ENCODE measurements around the gene LGR6. TPM values are rescaled to one million over a fixed set of nuclear protein-coding genes. Genes with fewer than 3 reads are reported as not detected.

LGR6 gene
- total and polyA plus RNA-seq, 2 experiments from 2014 or later, result 0.80 to 1.5 TPM

DNA sequence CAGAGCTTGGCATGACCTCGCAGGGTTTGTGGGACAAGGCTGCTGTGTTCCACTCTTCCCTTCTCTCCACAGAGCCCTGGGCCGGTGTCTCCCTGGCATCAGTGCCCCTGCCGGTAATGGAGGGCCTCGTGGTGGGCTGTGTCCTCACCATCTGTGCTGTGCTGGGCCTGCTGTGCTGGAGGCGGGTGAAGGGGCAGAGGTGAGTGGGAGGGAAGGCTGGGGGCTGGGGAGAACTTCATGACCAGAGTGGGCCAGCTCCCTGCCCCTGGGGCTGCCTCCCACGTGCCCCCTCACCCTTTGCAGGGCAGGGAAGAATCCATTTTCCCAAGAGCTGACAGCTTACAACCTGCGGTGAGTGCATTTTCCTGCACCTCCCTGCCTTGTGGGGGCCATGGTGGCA, 12.0 kb upstream of the LGR6 start:
- no peaks in the 10 kb centered on the region for H3K9me3 ChIP-seq (ENCODE audit: low read depth)
- TF ChIP-seq EZH2 (IDR thresholded peaks at IDR 0.05; ENCODE audit: borderline replicate concordance), result no peak
- TF ChIP-seq EZH2phosphoT487 (IDR thresholded peaks at IDR 0.05; ENCODE audit: low read depth, severe bottlenecking, unreplicated experiment), result no peak
- TF ChIP-seq, protein P1, sequence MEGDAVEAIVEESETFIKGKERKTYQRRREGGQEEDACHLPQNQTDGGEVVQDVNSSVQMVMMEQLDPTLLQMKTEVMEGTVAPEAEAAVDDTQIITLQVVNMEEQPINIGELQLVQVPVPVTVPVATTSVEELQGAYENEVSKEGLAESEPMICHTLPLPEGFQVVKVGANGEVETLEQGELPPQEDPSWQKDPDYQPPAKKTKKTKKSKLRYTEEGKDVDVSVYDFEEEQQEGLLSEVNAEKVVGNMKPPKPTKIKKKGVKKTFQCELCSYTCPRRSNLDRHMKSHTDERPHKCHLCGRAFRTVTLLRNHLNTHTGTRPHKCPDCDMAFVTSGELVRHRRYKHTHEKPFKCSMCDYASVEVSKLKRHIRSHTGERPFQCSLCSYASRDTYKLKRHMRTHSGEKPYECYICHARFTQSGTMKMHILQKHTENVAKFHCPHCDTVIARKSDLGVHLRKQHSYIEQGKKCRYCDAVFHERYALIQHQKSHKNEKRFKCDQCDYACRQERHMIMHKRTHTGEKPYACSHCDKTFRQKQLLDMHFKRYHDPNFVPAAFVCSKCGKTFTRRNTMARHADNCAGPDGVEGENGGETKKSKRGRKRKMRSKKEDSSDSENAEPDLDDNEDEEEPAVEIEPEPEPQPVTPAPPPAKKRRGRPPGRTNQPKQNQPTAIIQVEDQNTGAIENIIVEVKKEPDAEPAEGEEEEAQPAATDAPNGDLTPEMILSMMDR (IDR thresholded peaks at IDR 0.05; ENCODE audit: poor library complexity), result no peak
- no peak overlapping the region for H2AFZ ChIP-seq
- H3K36me3 ChIP-seq (replicated peaks; ENCODE audit: insufficient read depth, low read depth), result no peaks in the 10 kb centered on the region
- H3K4me1 ChIP-seq (ENCODE audit: insufficient read depth), result no peaks in the 10 kb centered on the region
- no peak overlapping the region for H3K27ac ChIP-seq
- H3K79me2 ChIP-seq, result no peaks in the 10 kb centered on the region
- 93% methylated on average over 5 of the region's 7 CpGs for WGBS (ENCODE audit: low lambda C conversion rate, missing lambda C conversion rate)
- no peaks in the 10 kb centered on the region for H3K9me2 ChIP-seq (replicated peaks; ENCODE audit: insufficient read depth)
- no peak overlapping the region for H3K4me2 ChIP-seq
- no peaks in the 10 kb centered on the region for H3K27me3 ChIP-seq
- H3K4me3 ChIP-seq, result no peak overlapping the region
- H4K20me1 ChIP-seq (ENCODE audit: insufficient read depth, poor library complexity, severe bottlenecking), result no peaks in the 10 kb centered on the region
- no peak for DNase-seq (ENCODE audit: low spot score)

DNA sequence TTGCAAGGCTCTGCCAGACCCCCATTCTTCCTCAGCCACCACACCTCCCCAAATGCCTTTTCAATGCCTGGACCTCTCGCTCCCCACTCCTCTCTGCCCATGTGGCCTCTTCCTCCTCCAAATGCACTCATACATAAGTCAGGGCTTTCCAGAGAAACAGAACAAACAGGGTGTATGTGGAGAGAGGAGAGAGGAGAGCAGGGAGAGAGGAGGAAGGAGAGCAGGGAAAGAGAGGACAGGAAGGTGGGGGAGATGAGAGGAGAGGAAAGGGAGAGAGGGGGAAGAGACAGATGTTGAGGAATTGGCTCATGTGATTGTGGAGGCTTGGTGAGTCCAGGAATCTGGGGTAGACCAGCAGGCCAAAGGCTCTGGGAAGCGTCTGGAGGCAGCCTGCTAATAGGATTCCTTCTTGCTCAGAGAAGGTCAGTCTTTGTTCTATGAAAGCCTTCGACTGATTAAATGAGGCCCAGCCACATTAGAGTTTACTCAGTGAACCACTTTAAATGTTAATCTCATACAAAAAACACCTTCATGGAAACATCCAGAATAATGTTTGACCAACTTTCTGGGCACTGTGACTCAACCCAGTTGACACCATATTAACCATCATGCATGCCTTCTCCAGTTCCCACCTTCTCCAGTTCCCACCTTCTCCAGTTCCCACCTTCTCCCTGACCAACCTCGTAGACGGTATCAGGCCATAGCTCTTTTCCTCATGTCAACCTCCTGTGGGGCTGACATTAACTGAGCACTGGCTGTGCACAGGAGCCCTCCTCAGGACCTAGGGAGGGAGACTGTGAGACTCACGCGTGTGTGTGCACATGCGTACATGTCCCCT, 11.3 kb upstream of the LGR6 start:
- Histone ChIP-seq H3K36me3 (replicated peaks; ENCODE audit: insufficient read depth, low read depth) (no peaks in the 10 kb centered on the region), H3K4me3 (no peak overlapping the region), H4K20me1 (ENCODE audit: insufficient read depth, poor library complexity, severe bottlenecking) (no peaks in the 10 kb centered on the region), H2AFZ (no peak overlapping the region), H3K4me2 (no peak overlapping the region), H3K4me1 (ENCODE audit: insufficient read depth) (no peaks in the 10 kb centered on the region), H3K9me2 (replicated peaks; ENCODE audit: insufficient read depth) (no peaks in the 10 kb centered on the region), H3K27me3 (no peaks in the 10 kb centered on the region), H3K27ac (no peak overlapping the region), H3K9me3 (ENCODE audit: low read depth) (no peaks in the 10 kb centered on the region), H3K79me2 (no peaks in the 10 kb centered on the region)
- WGBS (ENCODE audit: low lambda C conversion rate, missing lambda C conversion rate), result 87% methylated on average over 8 of the region's 8 CpGs
- TF ChIP-seq, protein P1 (IDR thresholded peaks at IDR 0.05; ENCODE audit: poor library complexity), result no peak
- TF ChIP-seq EZH2 (IDR thresholded peaks at IDR 0.05; ENCODE audit: borderline replicate concordance) (no peak), EZH2phosphoT487 (IDR thresholded peaks at IDR 0.05; ENCODE audit: low read depth, severe bottlenecking, unreplicated experiment) (no peak)
- DNase-seq (ENCODE audit: low spot score), result no peak

DNA sequence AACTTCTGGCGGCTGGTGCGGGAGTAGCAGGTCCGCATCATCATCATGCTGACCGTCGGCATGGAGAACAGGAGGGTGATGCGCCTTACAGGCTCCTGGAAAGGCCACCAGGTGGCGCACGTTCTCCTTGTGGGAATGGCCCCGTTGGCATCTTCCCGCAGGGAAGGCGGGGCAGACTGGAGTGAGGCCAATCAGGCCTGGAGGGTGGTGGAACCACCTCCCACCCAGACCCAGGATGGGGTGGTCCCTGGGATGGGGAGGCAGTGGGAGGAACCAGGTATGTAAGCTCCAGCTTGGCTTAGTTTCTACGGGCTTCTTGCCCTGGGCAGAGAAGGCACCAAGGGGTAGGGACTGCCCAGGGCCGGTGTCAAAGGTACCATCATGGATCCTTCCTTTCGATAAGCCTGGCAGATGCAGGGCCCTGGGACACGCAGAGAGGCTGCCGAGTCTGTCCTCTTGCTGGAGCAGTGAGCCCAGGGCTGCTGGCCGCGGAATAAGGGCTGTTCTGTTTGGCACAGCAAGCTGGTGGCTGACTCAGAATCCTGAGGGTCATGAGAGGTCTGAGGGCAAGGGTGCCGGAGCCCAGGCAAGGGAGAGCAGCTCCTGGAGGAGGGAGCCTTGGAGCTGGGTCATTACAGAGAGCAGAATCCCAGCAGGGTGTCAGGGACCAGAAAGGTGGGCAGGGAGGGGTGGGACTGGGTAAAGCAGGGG, 8.7 kb upstream of the LGR6 start:
- H3K27me3 ChIP-seq, result no peaks in the 10 kb centered on the region
- H4K20me1 ChIP-seq (ENCODE audit: insufficient read depth, poor library complexity, severe bottlenecking), result no peaks in the 10 kb centered on the region
- no peaks in the 10 kb centered on the region for H3K79me2 ChIP-seq
- H3K9me2 ChIP-seq (replicated peaks; ENCODE audit: insufficient read depth), result no peaks in the 10 kb centered on the region
- H3K4me3 ChIP-seq, result no peak overlapping the region
- no peaks in the 10 kb centered on the region for H3K9me3 ChIP-seq (ENCODE audit: low read depth)
- H3K4me1 ChIP-seq (ENCODE audit: insufficient read depth), result peaks cover 9% of the 10 kb centered on the region
- H3K4me2 ChIP-seq, result no peak overlapping the region
- 20% methylated on average over 19 of the region's 19 CpGs for WGBS (ENCODE audit: low lambda C conversion rate, missing lambda C conversion rate)
- H3K36me3 ChIP-seq (replicated peaks; ENCODE audit: insufficient read depth, low read depth), result no peaks in the 10 kb centered on the region
- no peak overlapping the region for H2AFZ ChIP-seq
- TF ChIP-seq EZH2phosphoT487 (IDR thresholded peaks at IDR 0.05; ENCODE audit: low read depth, severe bottlenecking, unreplicated experiment), result no peak
- TF ChIP-seq, protein P1 (IDR thresholded peaks at IDR 0.05; ENCODE audit: poor library complexity), result peak; percentile 89
- no peak for TF ChIP-seq EZH2 (IDR thresholded peaks at IDR 0.05; ENCODE audit: borderline replicate concordance)
- H3K27ac ChIP-seq, result no peak overlapping the region
- DNase-seq (ENCODE audit: low spot score), result peak; percentile 95

Measured in hepatocyte (in vitro differentiated cells).